Measurements from ENCODE around the gene RSF1. TPM values are rescaled to one million over a fixed set of nuclear protein-coding genes. Genes with fewer than 3 reads are reported as not detected.

Gene RSF1
- polyA plus RNA-seq, 1 of the 3 experiments (the other 2 are of a cell fraction): 8.4 TPM

- CTCF ChIA-PET: no interaction called here
- H2AFZ ChIP-seq (ENCODE audit: low read depth): peak overlapping the region; percentile 94; the same call in 1 of the 2 replicates
These were observed 183.7 kb downstream of the RSF1 start for GRCh38 chr11:77636731-77637344.

More at GRCh38 chr11:77636731-77637344, 183.7 kb downstream of the RSF1 start:
- H3F3A ChIP-seq (replicated peaks; ENCODE audit: insufficient read depth): no peaks in the 10 kb centered on the region
- peak overlapping the region; percentile 79 to 92 for H3K4me3 ChIP-seq (ENCODE audit: low read depth in 2 of 2, low read length in 1 of 2)
- H3K36me3 ChIP-seq (replicated peaks in 1 of 2; ENCODE audit: control insufficient read depth in 1 of 2, insufficient read depth in 2 of 2, low read length in 1 of 2): peaks cover 5 to 9% of the 10 kb centered on the region in 2 experiments
- peaks cover 58% of the 10 kb centered on the region for H3K79me2 ChIP-seq (ENCODE audit: insufficient read depth)
- H3K4me1 ChIP-seq (ENCODE audit: control insufficient read depth in 1 of 2, insufficient read depth in 2 of 2, low read depth in 1 of 2, low read length in 1 of 2): peaks cover 6 to 8% of the 10 kb centered on the region in 2 experiments; a peak in 3 of 4 replicates
- DNase-seq: peak; percentile 35
- no peaks in the 10 kb centered on the region for H4K20me1 ChIP-seq (ENCODE audit: insufficient read depth)
- H3K9ac ChIP-seq: peak overlapping the region; percentile 93
- POLR2A ChIA-PET: interaction anchor here (0.6 to 1.3 kb wide), 2 partner anchors 13 to 358 kb away, joined by 4 to 5 read pairs; partner anchors contain the start of gene INTS4
- no peaks in the 10 kb centered on the region for H3K9me3 ChIP-seq
- TF ChIP-seq RCOR1 (IDR thresholded peaks at IDR 0.05; ENCODE audit: low read length) (no peak), CHD2 (IDR thresholded peaks at IDR 0.05; ENCODE audit: low read length, partially characterized antibody) (no peak), SIN3A (IDR thresholded peaks at IDR 0.05; ENCODE audit: borderline replicate concordance, low read depth, low read length) (peak; percentile 63; the same call in 1 of the 2 replicates), MAX (IDR thresholded peaks at IDR 0.05; ENCODE audit: low read depth) (peak; percentile 29; the same call in 1 of the 2 replicates), RFX5 (IDR thresholded peaks at IDR 0.05; ENCODE audit: low read length) (no peak), YY1 (IDR thresholded peaks at IDR 0.05; ENCODE audit: low read depth) (no peak), PBX3 (IDR thresholded peaks at IDR 0.05) (no peak), SMC3 (IDR thresholded peaks at IDR 0.05; ENCODE audit: low read depth, low read length) (no peak), MXI1 (IDR thresholded peaks at IDR 0.05; ENCODE audit: low read depth, low read length) (peak; percentile 77), IRF3 (IDR thresholded peaks at IDR 0.05; ENCODE audit: low read depth, low read length) (no peak), REST (IDR thresholded peaks at IDR 0.05; ENCODE audit: low read depth, low read length) (no peak), MEF2A (IDR thresholded peaks at IDR 0.05; ENCODE audit: borderline replicate concordance, low read depth) (no peak), GABPA (IDR thresholded peaks at IDR 0.05; ENCODE audit: low read depth) (no peak), USF2 (IDR thresholded peaks at IDR 0.05; ENCODE audit: borderline replicate concordance, low read depth, low read length) (no peak), NRF1 (IDR thresholded peaks at IDR 0.05; ENCODE audit: low read depth, low read length) (no peak), POLR2AphosphoS5 (IDR thresholded peaks at IDR 0.05; ENCODE audit: low read depth, low read length) (no peak), TEAD4 (IDR thresholded peaks at IDR 0.05; ENCODE audit: borderline replicate concordance, insufficient read depth) (no peak), RXRA (IDR thresholded peaks at IDR 0.05; ENCODE audit: borderline replicate concordance, low read depth) (no peak), ZBTB33 (IDR thresholded peaks at IDR 0.05; ENCODE audit: borderline replicate concordance, low read depth) (no peak), FOXM1 (IDR thresholded peaks at IDR 0.05; ENCODE audit: low read depth) (no peak)
- peak overlapping the region in 1 of 2 experiments; percentile 71; a peak in 2 of 4 replicates for H3K27ac ChIP-seq (ENCODE audit: low read depth in 2 of 2, low read length in 1 of 2)
- H3K27me3 ChIP-seq (ENCODE audit: insufficient read depth): no peaks in the 10 kb centered on the region
- under 1% methylated on average over 14 of the region's 14 CpGs for WGBS (ENCODE audit: low lambda C conversion rate)
- peak overlapping the region; percentile 94 for H3K4me2 ChIP-seq
- H3K9me2 ChIP-seq: no peaks in the 10 kb centered on the region

Measured in SK-N-SH (cell line).